ENCODE measurements around the gene TNIK.

DNA sequence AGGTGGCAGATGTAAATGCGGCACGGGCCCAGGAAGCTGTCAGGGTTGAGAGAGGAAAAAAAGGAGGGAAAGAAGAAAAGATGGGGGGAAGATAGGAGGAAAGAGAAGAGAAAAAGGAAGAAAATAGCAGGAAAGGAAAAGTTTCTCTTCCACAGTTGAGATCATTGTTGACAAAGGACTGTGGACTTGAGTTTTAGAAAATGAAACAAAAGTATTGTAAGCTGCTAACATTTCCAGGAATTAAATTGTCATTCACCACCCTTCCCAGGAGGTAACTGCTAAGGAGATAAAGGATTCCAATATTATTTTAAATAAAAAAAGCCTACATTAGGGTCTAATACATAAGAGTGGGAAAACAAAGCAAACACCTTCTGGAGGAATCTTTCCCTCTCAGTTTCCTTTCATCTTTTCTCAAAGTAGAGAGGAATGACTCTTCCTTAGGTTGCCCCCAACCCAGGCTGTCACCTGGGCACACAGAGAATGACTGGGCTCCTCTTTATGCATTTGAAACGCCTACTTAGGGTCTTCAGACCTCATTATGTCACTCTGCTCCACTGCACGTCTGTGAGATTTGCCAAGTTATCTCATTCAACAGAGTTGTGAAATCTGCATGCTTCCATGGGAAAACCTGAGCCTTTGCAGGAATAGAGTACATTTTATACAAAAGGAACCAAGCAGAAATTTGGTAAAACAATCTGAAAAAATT lies 194.0 kb downstream of the TNIK start:
- TF ChIP-seq, protein P1, sequence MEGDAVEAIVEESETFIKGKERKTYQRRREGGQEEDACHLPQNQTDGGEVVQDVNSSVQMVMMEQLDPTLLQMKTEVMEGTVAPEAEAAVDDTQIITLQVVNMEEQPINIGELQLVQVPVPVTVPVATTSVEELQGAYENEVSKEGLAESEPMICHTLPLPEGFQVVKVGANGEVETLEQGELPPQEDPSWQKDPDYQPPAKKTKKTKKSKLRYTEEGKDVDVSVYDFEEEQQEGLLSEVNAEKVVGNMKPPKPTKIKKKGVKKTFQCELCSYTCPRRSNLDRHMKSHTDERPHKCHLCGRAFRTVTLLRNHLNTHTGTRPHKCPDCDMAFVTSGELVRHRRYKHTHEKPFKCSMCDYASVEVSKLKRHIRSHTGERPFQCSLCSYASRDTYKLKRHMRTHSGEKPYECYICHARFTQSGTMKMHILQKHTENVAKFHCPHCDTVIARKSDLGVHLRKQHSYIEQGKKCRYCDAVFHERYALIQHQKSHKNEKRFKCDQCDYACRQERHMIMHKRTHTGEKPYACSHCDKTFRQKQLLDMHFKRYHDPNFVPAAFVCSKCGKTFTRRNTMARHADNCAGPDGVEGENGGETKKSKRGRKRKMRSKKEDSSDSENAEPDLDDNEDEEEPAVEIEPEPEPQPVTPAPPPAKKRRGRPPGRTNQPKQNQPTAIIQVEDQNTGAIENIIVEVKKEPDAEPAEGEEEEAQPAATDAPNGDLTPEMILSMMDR (IDR thresholded peaks at IDR 0.05 in 8 of 11, conservative IDR thresholded peaks at IDR 0.05 in 3 of 11) = no peak
- no peak for TF ChIP-seq POLR2A (IDR thresholded peaks at IDR 0.05)
